OCI-LY7 (cell line): ENCODE data around the gene FBXL16. TPM values are rescaled to one million over a fixed set of nuclear protein-coding genes. Genes with fewer than 3 reads are reported as not detected.

Experiments
- BruUV-seq: library from RNA; stranded (reverse); fragments of 400-500 nt; replicated peaks from 2 replicates; lab custom pipeline; 2021; lab: Mats Ljungman, UMichigan
- CTCF ChIA-PET: fragments of 300-600 bp; sonication (Branson Sonifier 250); formaldehyde crosslinking; loops from one replicate; lab custom pipeline; 2022; ENCODE audit warnings: antibody characterized with exemption; ENCODE audit not compliant: unreplicated experiment; lab: Charles Lee
- POLR2A ChIA-PET: fragments of 300-600 bp; sonication (Branson Sonifier 250); formaldehyde crosslinking; loops from one replicate; lab custom pipeline; 2022; ENCODE audit warnings: antibody characterized with exemption; lab: Charles Lee
- DNase-seq: peaks from one replicate; pipeline ENCODE4 v3.0.0-alpha.2; 2015; ENCODE audit warnings: low spot score
- H2AFZ ChIP-seq: fragments of 200-600 bp; sonication (generic), shearing (Covaris generic); 2 replicates; pipeline ENCODE4 v1.6.1; 2014; ENCODE audit warnings: mild to moderate bottlenecking, antibody characterized with exemption, low read length, moderate library complexity
- H3K27ac ChIP-seq: fragments of 200-600 bp; sonication (generic); 2 replicates; pipeline ENCODE4 v1.5.1; 2014; ENCODE audit warnings: mixed run types, low read depth, mild to moderate bottlenecking, moderate library complexity, low read length, inconsistent platforms; ENCODE audit not compliant: poor library complexity, severe bottlenecking
- H3K36me3 ChIP-seq: fragments of 200-600 bp; sonication (generic); 2 replicates; pipeline ENCODE4 v1.6.1; 2014; ENCODE audit warnings: mild to moderate bottlenecking, antibody characterized with exemption, low read length, moderate library complexity, mixed read lengths; ENCODE audit not compliant: insufficient read depth
- H3K4me1 ChIP-seq: fragments of 200-600 bp; sonication (generic); 2 replicates; pipeline ENCODE4 v1.5.1; 2014; ENCODE audit warnings: mild to moderate bottlenecking, low read length; ENCODE audit not compliant: insufficient read depth, poor library complexity, severe bottlenecking
- H3K4me2 ChIP-seq: fragments of 200-600 bp; sonication (generic); 2 replicates; pipeline ENCODE4 v1.6.1; 2014; ENCODE audit warnings: mild to moderate bottlenecking, low read length
- H3K4me3 ChIP-seq: fragments of 200-600 bp; sonication (generic); 2 replicates; pipeline ENCODE4 v1.5.1; 2014; ENCODE audit warnings: mild to moderate bottlenecking, low read depth, low read length; ENCODE audit not compliant: poor library complexity, severe bottlenecking
- H3K79me2 ChIP-seq: fragments of 200-600 bp; sonication (generic); 2 replicates; pipeline ENCODE4 v1.6.1; 2016; ENCODE audit warnings: low read depth, mild to moderate bottlenecking, low read length, moderate library complexity, mixed read lengths; ENCODE audit not compliant: insufficient read depth
- H3K9me2 ChIP-seq: fragments of 200-600 bp; sonication (generic); 2 replicates; pipeline ENCODE4 v1.6.1; 2016; ENCODE audit warnings: mild to moderate bottlenecking, low read length, mixed read lengths; ENCODE audit not compliant: insufficient read depth
- H3K9me3 ChIP-seq: fragments of 200-600 bp; sonication (generic); 2 replicates; pipeline ENCODE4 v1.6.1; 2014; ENCODE audit warnings: mild to moderate bottlenecking, mixed run types, low read length, mixed read lengths
- H4K20me1 ChIP-seq: fragments of 200-600 bp; sonication (generic); 2 replicates; pipeline ENCODE4 v1.6.1; 2014; ENCODE audit warnings: mild to moderate bottlenecking, antibody characterized with exemption, low read length, moderate library complexity, mixed read lengths; ENCODE audit not compliant: insufficient read depth
- CTCF ChIP-seq: fragments of 200-600 bp; sonication (generic); conservative IDR thresholded peaks from 2 replicates; pipeline ENCODE4 v1.5.1; 2014; ENCODE audit warnings: mild to moderate bottlenecking, antibody characterized with exemption, low read length, moderate library complexity, mixed read lengths
- EZH2phosphoT487 ChIP-seq: fragments of 200-600 bp; sonication (generic); IDR thresholded peaks from 2 replicates; pipeline ENCODE4 v1.6.1; 2018; ENCODE audit warnings: low read depth, borderline replicate concordance, mild to moderate bottlenecking, mixed run types, antibody characterized with exemption, low read length, moderate library complexity, mixed read lengths
- intact Hi-C: fragments of 100-400 bp; cut with micrococcal nuclease; formaldehyde crosslinking; loops from one replicate; pipeline ENCODE4 v1.10.0; 2022; ENCODE audit not compliant: unreplicated experiment
- total RNA-seq, 2 experiments: library from RNA; depleted of rRNA in 1 of 2; stranded (reverse); fragments of >200 nt in 1 of 2; shearing (Covaris generic) in 1 of 2; gene quantifications; 2 replicates each; pipeline ENCODE4 v1.2.3, GENCODE V29; 2014 to 2022

Gene FBXL16
- total RNA-seq, 2 experiments from 2014 or later = 0.16 to 0.42 TPM

GRCh38 chr16:681746-682427 lies 23.7 kb downstream of the FBXL16 start:
- Histone ChIP-seq H3K4me3 (peak overlapping the region; percentile 82), H3K79me2 (peaks cover 25% of the 10 kb centered on the region; the same call in 1 of the 2 replicates), H3K9me3 (no peaks in the 10 kb centered on the region), H3K36me3 (peaks cover 42% of the 10 kb centered on the region), H3K4me1 (peaks cover 40% of the 10 kb centered on the region), H3K4me2 (peak overlapping the region; percentile 88), H3K27ac (no peak overlapping the region), H2AFZ (no peak overlapping the region), H4K20me1 (peaks cover 5% of the 10 kb centered on the region; the same call in 1 of the 2 replicates), H3K9me2 (no peaks in the 10 kb centered on the region)
- TF ChIP-seq CTCF (no peak), EZH2phosphoT487 (no peak)
- intact Hi-C loops = loop anchor here (5.0 kb wide), 1 partner anchor 40 kb away; the partner anchor contains the start of gene ANTKMT
- DNase-seq = no peak
- TSS peak; percentile 95 for BruUV-seq
- CTCF ChIA-PET = interaction anchor here (0.6 kb wide), 1 partner anchor 93 kb away, joined by 3 read pairs; no protein-coding TSS in a partner anchor
- POLR2A ChIA-PET = no interaction called here

GRCh38 chr16:680967-681745 lies 24.4 kb downstream of the FBXL16 start:
- H2AFZ ChIP-seq = no peak overlapping the region
- TF ChIP-seq CTCF = peak; percentile 47; the same call in 1 of the 2 replicates
- no peak for TF ChIP-seq EZH2phosphoT487
- POLR2A ChIA-PET = no interaction called here
- H3K79me2 ChIP-seq = peaks cover 25% of the 10 kb centered on the region; the same call in 1 of the 2 replicates
- H3K36me3 ChIP-seq = peaks cover 35% of the 10 kb centered on the region
- peak; percentile 58 for DNase-seq
- intact Hi-C loops = loop anchor here (5.0 kb wide), 1 partner anchor 41 kb away; the partner anchor contains the start of gene ANTKMT
- H3K4me3 ChIP-seq = peak overlapping the region; percentile 82
- BruUV-seq = no TSS peak
- H3K9me3 ChIP-seq = no peaks in the 10 kb centered on the region
- CTCF ChIA-PET = interaction anchor here (0.6 to 1.0 kb wide), 2 partner anchors 9 to 92 kb away, joined by 3 to 4 read pairs; partner anchors contain the start of gene WDR24
- peak overlapping the region; percentile 88 for H3K4me2 ChIP-seq
- peaks cover 5% of the 10 kb centered on the region; the same call in 1 of the 2 replicates for H4K20me1 ChIP-seq
- H3K27ac ChIP-seq = peak overlapping the region; percentile 63
- H3K4me1 ChIP-seq = peaks cover 40% of the 10 kb centered on the region
- H3K9me2 ChIP-seq = no peaks in the 10 kb centered on the region
